GM12892 (cell line): ENCODE results near the gene OTOR.

Experiments
- POLR2A ChIP-seq: IDR thresholded peaks from 2 replicates; pipeline ENCODE4 v1.6.1; 2011; ENCODE audit warnings: low read depth, low read length, control low read depth
- POLR2AphosphoS5 ChIP-seq: IDR thresholded peaks from 2 replicates; pipeline ENCODE4 v1.6.1; 2011; ENCODE audit warnings: low read depth, low read length, control low read depth

DNA sequence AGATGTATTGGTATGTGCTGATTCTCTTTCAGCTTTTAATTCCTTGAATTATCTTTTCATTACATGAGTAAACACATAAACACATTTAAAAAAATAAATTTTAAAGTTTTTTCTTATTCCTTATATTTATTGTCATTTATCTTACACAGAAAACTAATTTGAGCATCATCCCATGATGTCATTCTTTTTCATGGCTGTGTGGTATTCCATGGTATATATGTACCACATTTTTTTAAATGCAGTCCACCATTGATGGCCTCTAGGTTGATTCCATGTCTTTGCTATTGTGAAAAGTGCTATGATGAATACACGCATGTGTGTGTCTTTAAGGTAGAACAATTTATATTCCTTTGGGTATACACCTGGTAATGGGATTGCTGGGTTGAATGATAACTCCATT is 33.3 kb downstream of the OTOR start:
- TF ChIP-seq POLR2A (no peak), POLR2AphosphoS5 (no peak)
